T-cell (primary cell): ENCODE data around the gene CBX8. TPM values are rescaled to one million over a fixed set of nuclear protein-coding genes. Genes with fewer than 3 reads are reported as not detected.

Experiments
- ATAC-seq, 4 experiments: fragments of 200-7000 bp in 3 of 4; fragments of 150-1000 bp in 1 of 4; cut with Tn5 transposase; replicated peaks in 1 of 4; 1 replicate in 3 of 4; 2 replicates in 1 of 4; pipeline ENCODE4 v1.10.0; 2021; ENCODE audit warnings: moderate library complexity in 3 of 4, mild to moderate bottlenecking in 2 of 4, moderate number of reproducible peaks in 1 of 4
- CTCF ChIA-PET, 2 donors: fragments of 300-600 bp; sonication (Branson Sonifier 250); formaldehyde crosslinking; loops; one replicate each; lab custom pipeline; 2022; ENCODE audit warnings: antibody characterized with exemption in 2 of 2; lab: Charles Lee
- POLR2A ChIA-PET, 2 donors: fragments of 300-600 bp; sonication (Branson Sonifier 250); formaldehyde crosslinking; loops; one replicate each; lab custom pipeline; 2022; ENCODE audit warnings: antibody characterized with exemption in 2 of 2; lab: Charles Lee
- DNase-seq, 35 experiments: peaks; one replicate each; pipeline versions ENCODE4 v3.0.0 to v3.0.0-alpha.2; 2013 to 2023
- H3K27ac ChIP-seq: one replicate; pipeline ENCODE4 v1.5.1; 2013; ENCODE audit warnings: low read length
- H3K27me3 ChIP-seq, 2 experiments: replicated peaks in 1 of 2; 1 replicate in 1 of 2; 2 replicates in 1 of 2; pipeline versions ENCODE4 v1.6.1 to v1.7.0; 2013; ENCODE audit warnings: low read length in 1 of 2, mixed read lengths in 1 of 2; ENCODE audit not compliant: control insufficient read depth in 2 of 2, insufficient read depth in 2 of 2; ENCODE audit errors: extremely low read depth in 1 of 2
- H3K36me3 ChIP-seq, 2 donors: 1 replicate in 1 of 2; 2 replicates in 1 of 2; pipeline versions ENCODE4 v1.6.1 to v1.7.0; 2013; ENCODE audit warnings: low read length in 1 of 2; ENCODE audit not compliant: control insufficient read depth in 2 of 2, insufficient read depth in 1 of 2; ENCODE audit errors: extremely low read depth in 1 of 2
- H3K4me1 ChIP-seq, 2 experiments: 1 replicate in 1 of 2; 2 replicates in 1 of 2; pipeline versions ENCODE4 v1.6.1 to v1.7.0; 2013; ENCODE audit warnings: low read length in 2 of 2, mixed read lengths in 1 of 2; ENCODE audit not compliant: insufficient read depth in 2 of 2, control insufficient read depth in 1 of 2; ENCODE audit errors: extremely low read depth in 1 of 2
- H3K4me3 ChIP-seq, 2 donors: 1 replicate in 1 of 2; 2 replicates in 1 of 2; pipeline versions ENCODE4 v1.5.1 to v1.7.0; 2013; ENCODE audit warnings: mild to moderate bottlenecking in 2 of 2, low read length in 1 of 2, moderate library complexity in 1 of 2; ENCODE audit not compliant: control insufficient read depth in 1 of 2; ENCODE audit errors: extremely low read depth in 1 of 2
- H3K9me3 ChIP-seq: 2 replicates; pipeline ENCODE4 v1.7.0; 2013
- H3K27ac Mint-ChIP-seq, 2 donors: one replicate each; pipeline ENCODE4 v1.8.0; 2020 to 2021; ENCODE audit warnings: mild to moderate bottlenecking in 2 of 2, mixed read lengths in 2 of 2
- H3K27me3 Mint-ChIP-seq, 2 donors: one replicate each; pipeline ENCODE4 v1.8.0; 2021 to 2022; ENCODE audit warnings: mixed read lengths in 2 of 2
- H3K36me3 Mint-ChIP-seq: one replicate; pipeline ENCODE4 v1.8.0; 2021; ENCODE audit warnings: mixed read lengths
- H3K4me1 Mint-ChIP-seq, 3 donors: one replicate each; pipeline ENCODE4 v1.8.0; 2020 to 2022; ENCODE audit warnings: mixed read lengths in 3 of 3, mild to moderate bottlenecking in 1 of 3
- H3K4me3 Mint-ChIP-seq, 3 donors: one replicate each; pipeline ENCODE4 v1.8.0; 2020 to 2022; ENCODE audit warnings: mild to moderate bottlenecking in 3 of 3, mixed read lengths in 3 of 3, moderate library complexity in 3 of 3
- H3K9me3 Mint-ChIP-seq, 3 donors: one replicate each; pipeline ENCODE4 v1.8.0; 2020 to 2022; ENCODE audit warnings: mixed read lengths in 3 of 3
- WGBS: methylation state at CpG from one replicate; pipeline ENCODE4 v1.1.5; 2013; ENCODE audit warnings: missing lambda C conversion rate; ENCODE audit not compliant: insufficient coverage; 5-methylcytosine and 5-hydroxymethylcytosine counted together
- total RNA-seq, 35 experiments: library from RNA in 6 of 35; stranded (reverse) in 6 of 35; fragments of 120-200 nt in 1 of 35; gene quantifications; one replicate each; pipeline versions ENCODE4 v1.2.1 to v1.2.4 and lab custom pipeline; 2013 to 2026

The CBX8 gene
- 1 to 10 TPM; 1.9 to 5.1 (median 3.9) TPM for total RNA-seq
- 2.5 TPM for total RNA-seq (2013)
- total RNA-seq (lab: John Stamatoyannopoulos, UW) = 0.15 to 10.2 (median 3.6) reads per million in 29 experiments

DNA sequence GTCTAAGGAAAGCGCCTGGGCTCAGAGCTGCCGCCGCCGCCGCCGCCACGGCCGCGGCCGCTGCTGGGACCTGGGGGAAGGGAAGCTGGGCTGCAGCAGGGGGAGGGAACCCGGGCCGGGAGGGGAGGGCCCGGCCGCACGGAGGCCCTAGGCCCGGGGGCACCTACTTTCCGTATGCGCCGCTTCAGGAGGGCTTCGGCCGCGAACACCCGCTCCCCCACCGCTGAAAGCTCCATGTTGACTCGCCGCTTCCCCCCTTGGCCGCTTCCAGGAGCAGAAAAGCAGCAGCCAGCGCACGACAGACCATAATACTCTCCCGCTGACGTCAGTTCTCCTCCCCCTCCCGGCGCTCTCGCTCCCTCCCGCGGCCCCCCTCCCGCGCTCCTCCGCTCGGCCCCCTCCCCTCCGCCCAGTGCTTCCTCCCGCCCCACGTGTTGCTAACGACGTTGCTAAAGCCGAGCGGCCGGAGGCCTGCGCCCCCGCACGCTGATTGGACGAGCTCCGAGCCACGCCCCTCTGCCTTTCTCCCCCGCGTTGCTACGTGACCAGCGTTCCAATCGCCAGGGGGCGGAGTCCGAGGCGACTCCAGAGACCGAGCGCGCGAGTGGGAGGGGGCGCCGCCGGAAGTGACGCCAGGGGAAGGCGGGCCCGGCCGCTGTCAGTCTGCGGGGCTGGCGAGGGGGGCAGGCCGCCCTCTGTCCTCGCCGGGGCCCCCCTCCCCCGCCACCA lies at the start of gene CBX8:
Gene CBX8 (minus strand): TSS at position 315 of the 729 bp plus-strand sequence. CDS start 79 bp downstream, at position 236.
- under 1% methylated on average over 67 of the region's 79 CpGs for WGBS
- Mint-ChIP-seq H3K27me3 (peaks cover 24 to 40% of the 10 kb centered on the region in 2 donors), H3K27ac (peak within 1 kb of the TSS; percentile 67 to 78), H3K4me1 (peaks cover 23 to 47% (median 34%) of the 10 kb centered on the region in 3 donors), H3K9me3 (no peaks in the 10 kb centered on the region), H3K4me3 (peak within 1 kb of the TSS; percentile 81 to 85 (median 83)), H3K36me3 (peaks cover 3% of the 10 kb centered on the region)
- ATAC-seq (peak; percentile 85 to 89 (median 86)), DNase-seq (peak; percentile 92 to 99 (median 96))
- ChIA-PET POLR2A (interaction anchor here (0.6 to 0.7 kb wide), 3 partner anchors 15 to 1100 kb away, joined by 3 to 4 read pairs (median 3); partner anchors contain the start of gene CBX4 (in 1 of the 2)), CTCF (interaction anchor here in 1 of 2 donors (0.6 to 1.2 kb wide), 6 partner anchors 11 to 810 kb away, joined by 3 to 8 read pairs (median 4); partner anchors contain the start of gene CBX4)
- Histone ChIP-seq H3K27ac (peak within 1 kb of the TSS; percentile 70), H3K4me1 (peaks cover 37 to 61% of the 10 kb centered on the region in 2 experiments), H3K36me3 (peaks cover 3 to 6% of the 10 kb centered on the region in 2 donors), H3K4me3 (peak within 1 kb of the TSS; percentile 67 to 76), H3K9me3 (no peaks in the 10 kb centered on the region), H3K27me3 (peaks cover 4 to 84% of the 10 kb centered on the region in 2 experiments)

DNA sequence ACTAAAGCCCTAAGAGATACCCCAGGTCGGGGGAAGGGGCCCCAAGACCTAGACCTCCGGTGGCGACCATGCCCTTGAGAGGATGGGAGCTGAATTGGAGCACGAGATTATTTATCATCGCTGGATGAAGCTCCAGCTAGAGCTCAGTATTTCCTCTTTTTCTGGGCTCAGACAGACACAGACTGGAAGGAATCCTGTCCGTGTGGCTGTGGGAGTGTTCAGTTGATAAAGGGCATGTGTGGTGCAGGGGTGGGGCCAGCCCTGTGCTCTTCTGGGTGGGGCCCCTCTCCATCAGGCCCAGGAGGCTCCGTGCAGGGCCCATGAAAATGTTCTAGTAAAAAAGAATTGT lies 48.7 kb upstream of the CBX8 start:
- no peak overlapping the region for H3K27ac Mint-ChIP-seq
- POLR2A ChIA-PET = interaction anchor here in 1 of 2 donors (0.5 to 0.6 kb wide), 2 partner anchors 47 to 1009 kb away, joined by 3 read pairs; no protein-coding TSS in a partner anchor

DNA sequence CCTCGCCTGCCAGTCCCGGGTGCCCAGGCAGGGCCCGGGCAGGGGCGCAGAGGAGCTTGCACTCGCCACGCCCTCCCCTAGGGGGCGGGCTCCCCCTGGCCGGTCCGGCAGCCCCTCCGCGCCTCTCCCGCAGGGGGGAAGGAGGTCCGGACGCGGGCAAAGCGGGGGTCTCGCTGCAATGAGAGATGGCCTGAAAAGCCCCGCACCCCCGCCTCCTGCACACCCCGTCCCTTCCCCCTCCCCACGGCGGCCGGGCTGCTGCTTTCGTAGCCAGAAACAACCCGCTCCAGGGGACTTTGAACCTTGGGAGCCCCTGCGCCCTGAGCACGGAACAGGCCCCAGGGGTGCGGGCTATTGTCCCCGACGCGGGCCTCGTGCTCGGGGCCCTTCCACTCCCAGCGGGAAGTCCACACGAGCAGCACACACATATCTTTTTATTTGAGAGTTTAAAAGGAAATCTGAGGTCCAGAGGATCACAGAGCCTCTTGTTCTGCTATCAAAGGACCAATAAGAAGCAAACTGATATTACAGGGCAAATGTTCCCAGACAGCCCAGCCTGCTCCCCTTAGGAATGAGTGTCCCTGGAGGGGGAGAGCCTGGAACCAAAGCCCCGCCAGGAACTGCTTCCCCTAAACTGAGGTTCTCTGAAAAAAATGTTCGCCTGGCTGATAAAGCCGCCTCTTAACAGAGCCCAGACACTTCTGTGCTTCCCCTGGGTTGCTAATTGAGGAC lies 48.2 kb upstream of the CBX8 start:
- peaks cover 10 to 39% of the 10 kb centered on the region in 2 donors for H3K27me3 Mint-ChIP-seq
- DNase-seq (peak in 16 of 35 experiments; percentile 30 to 73 (median 45)), ATAC-seq (peak; percentile 51 to 64 (median 61))
- Histone ChIP-seq H3K27me3 (peaks cover 6 to 81% of the 10 kb centered on the region in 2 experiments), H3K4me3 (no peak overlapping the region), H3K36me3 (no peaks in the 10 kb centered on the region), H3K4me1 (peaks cover 25 to 51% of the 10 kb centered on the region in 2 experiments), H3K27ac (no peak overlapping the region), H3K9me3 (no peaks in the 10 kb centered on the region)
- ChIA-PET CTCF (interaction anchor here in 1 of 2 donors (0.5 to 1.6 kb wide), 2 partner anchors 48 to 94 kb away, joined by 3 read pairs; partner anchors contain the start of gene CBX8), POLR2A (interaction anchor here in 1 of 2 donors (0.6 kb wide), 2 partner anchors 1009 to 1707 kb away, joined by 3 to 4 read pairs; no protein-coding TSS in a partner anchor)
- H3K36me3 Mint-ChIP-seq = no peaks in the 10 kb centered on the region
- peak overlapping the region in 2 of 3 donors; percentile 17 to 60 for H3K4me3 Mint-ChIP-seq
- H3K9me3 Mint-ChIP-seq = no peaks in the 10 kb centered on the region
- WGBS = 7% methylated on average over 17 of the region's 38 CpGs
- peaks cover 14 to 35% (median 25%) of the 10 kb centered on the region in 3 donors for H3K4me1 Mint-ChIP-seq
- H3K27ac Mint-ChIP-seq = no peak overlapping the region

More for the DNA sequence above, 48.7 kb upstream of the CBX8 start:
- ATAC-seq = no peak
- CTCF ChIA-PET = interaction anchor here in 1 of 2 donors (0.5 to 1.6 kb wide), 2 partner anchors 49 to 95 kb away, joined by 3 read pairs; partner anchors contain the start of gene CBX8
- Histone ChIP-seq H3K4me3 (no peak overlapping the region), H3K9me3 (no peaks in the 10 kb centered on the region), H3K27me3 (peaks cover 4 to 79% of the 10 kb centered on the region in 2 experiments), H3K36me3 (no peaks in the 10 kb centered on the region), H3K4me1 (peaks cover 22 to 45% of the 10 kb centered on the region in 2 experiments), H3K27ac (no peak overlapping the region)
- peaks cover 14 to 31% (median 21%) of the 10 kb centered on the region in 3 donors for H3K4me1 Mint-ChIP-seq
- H3K9me3 Mint-ChIP-seq = no peaks in the 10 kb centered on the region
- 57% methylated on average over 5 of the region's 7 CpGs for WGBS
- peak overlapping the region in 1 of 3 donors; percentile 60 for H3K4me3 Mint-ChIP-seq
- no peak for DNase-seq
- H3K27me3 Mint-ChIP-seq = peaks cover 10 to 38% of the 10 kb centered on the region in 2 donors
- no peaks in the 10 kb centered on the region for H3K36me3 Mint-ChIP-seq

DNA sequence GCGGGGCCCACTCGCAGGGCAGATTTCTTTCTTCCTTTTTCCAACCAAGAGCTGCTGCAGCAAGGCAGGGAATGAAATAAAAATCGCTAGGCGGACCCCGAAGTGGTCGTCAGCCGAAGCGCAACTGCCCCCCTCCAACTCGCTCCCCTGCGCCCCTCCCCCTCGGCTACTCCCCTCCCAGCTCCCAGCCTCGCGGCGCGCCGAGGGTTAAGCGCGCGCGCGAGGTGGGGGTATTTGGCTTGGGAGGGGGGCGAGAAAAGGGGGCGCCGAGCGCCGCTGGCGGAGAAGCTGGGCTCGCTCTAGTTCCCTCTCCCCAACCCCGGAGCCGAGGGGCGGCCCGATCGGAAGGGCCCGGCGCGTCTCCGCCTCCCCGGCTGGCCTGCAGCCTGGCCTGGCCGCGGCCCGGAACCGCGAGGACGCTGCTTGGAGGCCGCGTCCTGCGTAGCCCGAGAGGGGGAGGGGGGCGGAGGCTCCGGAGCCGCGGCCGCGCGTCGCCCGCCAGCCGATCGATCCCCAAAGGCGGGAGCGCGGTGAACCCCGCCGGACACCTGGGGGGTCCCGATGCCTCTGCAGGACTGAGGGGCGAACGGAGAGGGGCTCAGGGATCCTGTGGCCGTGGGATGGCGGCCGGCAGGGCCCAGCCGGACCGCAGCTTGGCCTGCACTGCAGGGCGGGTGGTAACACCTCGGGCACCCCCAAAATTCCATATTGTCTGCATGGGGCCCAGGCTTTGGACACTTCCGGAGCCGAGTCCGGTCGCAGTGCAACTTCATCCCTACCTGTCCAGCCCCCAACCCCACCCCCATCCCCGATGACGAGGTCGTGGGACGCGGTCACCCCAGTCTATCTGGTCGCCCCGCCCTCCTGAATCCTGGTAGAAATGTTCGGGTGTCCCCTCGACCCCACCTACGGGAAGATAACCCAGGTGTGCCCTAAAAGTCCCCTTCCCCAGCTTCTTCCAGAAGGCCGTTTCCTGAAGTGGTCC lies 47.2 kb upstream of the CBX8 start:
- CTCF ChIA-PET = interaction anchor here in 1 of 2 donors (0.7 kb wide), 1 partner anchor 95 kb away, joined by 3 read pairs; no protein-coding TSS in a partner anchor
- Histone ChIP-seq H3K4me3 (peak overlapping the region; percentile 28 to 44), H3K36me3 (no peaks in the 10 kb centered on the region), H3K9me3 (no peaks in the 10 kb centered on the region), H3K27ac (no peak overlapping the region), H3K4me1 (peaks cover 30 to 57% of the 10 kb centered on the region in 2 experiments), H3K27me3 (peaks cover 6 to 83% of the 10 kb centered on the region in 2 experiments)
- Mint-ChIP-seq H3K36me3 (no peaks in the 10 kb centered on the region), H3K4me3 (peak overlapping the region; percentile 69 to 97 (median 81)), H3K4me1 (peaks cover 14 to 36% (median 26%) of the 10 kb centered on the region in 3 donors), H3K27ac (peak overlapping the region in 1 of 2 donors; percentile 44), H3K27me3 (peaks cover 10 to 41% of the 10 kb centered on the region in 2 donors), H3K9me3 (no peaks in the 10 kb centered on the region)
- 2% methylated on average over 60 of the region's 89 CpGs for WGBS
- POLR2A ChIA-PET = interaction anchor here in 1 of 2 donors (0.6 kb wide), 1 partner anchor 1706 kb away, joined by 4 read pairs; no protein-coding TSS in a partner anchor
- ATAC-seq = no peak
- DNase-seq = no peak

DNA sequence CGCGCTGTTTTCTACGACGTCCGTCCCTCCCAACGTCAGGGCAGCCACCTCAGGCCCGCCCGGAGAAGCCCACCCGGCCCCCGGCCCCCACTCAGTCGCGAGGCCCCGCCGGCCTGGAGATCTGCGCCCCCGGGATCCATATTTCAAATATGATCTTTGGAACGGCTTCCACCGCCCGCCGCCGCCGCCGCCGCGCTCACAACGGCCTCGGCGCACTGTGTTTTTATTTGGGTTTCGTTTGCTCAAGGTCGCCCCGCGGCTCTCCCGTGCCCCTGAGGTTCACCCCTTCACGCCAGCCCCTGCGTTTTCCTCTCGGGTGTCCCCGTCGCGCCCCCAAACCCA lies 46.6 kb upstream of the CBX8 start:
- no peaks in the 10 kb centered on the region for H3K9me3 ChIP-seq
- DNase-seq = peak in 2 of 35 experiments; percentile 37 to 56
- Mint-ChIP-seq H3K27me3 (peaks cover 9 to 37% of the 10 kb centered on the region in 2 donors), H3K4me1 (peaks cover 14 to 36% (median 26%) of the 10 kb centered on the region in 3 donors), H3K4me3 (peak overlapping the region; percentile 69 to 97 (median 81)), H3K27ac (peak overlapping the region in 1 of 2 donors; percentile 44), H3K36me3 (no peaks in the 10 kb centered on the region), H3K9me3 (no peaks in the 10 kb centered on the region)
- under 1% methylated on average over 39 of the region's 39 CpGs for WGBS
- no peak for ATAC-seq
- ChIA-PET POLR2A (no interaction called here), CTCF (interaction anchor here (0.6 to 1.3 kb wide), 2 partner anchors 30 to 97 kb away, joined by 5 to 7 read pairs; no protein-coding TSS in a partner anchor)
- H3K4me3 ChIP-seq = peak overlapping the region; percentile 28 to 71
- H3K27ac ChIP-seq = no peak overlapping the region
- no peaks in the 10 kb centered on the region for H3K36me3 ChIP-seq
- peaks cover 30 to 57% of the 10 kb centered on the region in 2 experiments for H3K4me1 ChIP-seq
- H3K27me3 ChIP-seq = peaks cover 6 to 77% of the 10 kb centered on the region in 2 experiments
